Transverse colon (tissue), 4 donors: ENCODE measurements around the gene GTF2H3. TPM values are rescaled to one million over a fixed set of nuclear protein-coding genes. Genes with fewer than 3 reads are reported as not detected.

ENCODE experiments used
- DNase-seq: peaks from one replicate; pipeline ENCODE4 v3.0.0-alpha.2; 2019
- H3K27ac ChIP-seq, 4 donors: fragments of 200-600 bp; sonication (generic); 2 replicates each; pipeline ENCODE4 v1.5.1; 2016 to 2018; ENCODE audit warnings: inconsistent platforms in 4 of 4
- H3K27me3 ChIP-seq: fragments of 200-600 bp; sonication (generic); 2 replicates; pipeline ENCODE4 v1.5.1; 2017; ENCODE audit warnings: inconsistent platforms
- H3K36me3 ChIP-seq, 4 donors: fragments of 200-600 bp; sonication (generic); 2 replicates each; pipeline ENCODE4 v1.5.1; 2017 to 2019; ENCODE audit warnings: inconsistent platforms in 4 of 4
- H3K4me1 ChIP-seq, 4 donors: fragments of 200-600 bp; sonication (generic); 2 replicates each; pipeline ENCODE4 v1.5.1; 2017 to 2020; ENCODE audit warnings: inconsistent platforms in 4 of 4
- H3K4me3 ChIP-seq, 4 donors: fragments of 200-600 bp; sonication (generic); 1 replicate in 1 of 4; 2 replicates in 3 of 4; pipeline versions ENCODE4 v1.5.1 to v1.6.1; 2017 to 2019; ENCODE audit warnings: inconsistent platforms in 4 of 4
- H3K9me3 ChIP-seq, 2 donors: fragments of 200-600 bp; sonication (generic); 2 replicates each; pipeline ENCODE4 v1.5.1; 2017 to 2019; ENCODE audit warnings: inconsistent platforms in 2 of 2
- EP300 ChIP-seq: sonication (generic); formaldehyde crosslinking; IDR thresholded peaks from one replicate; pipeline ENCODE4 v1.6.1; 2017; ENCODE audit warnings: antibody characterized with exemption, low read depth
- POLR2A ChIP-seq: fragments of 450-650 bp; IDR thresholded peaks from one replicate; pipeline ENCODE4 v1.6.1; 2016; ENCODE audit warnings: antibody characterized with exemption, mild to moderate bottlenecking, moderate library complexity
- POLR2AphosphoS5 ChIP-seq, 3 donors: sonication (generic); formaldehyde crosslinking; IDR thresholded peaks; one replicate each; pipeline ENCODE4 v1.6.1; 2016; ENCODE audit warnings: antibody characterized with exemption in 3 of 3
- WGBS, 2 donors: methylation state at CpG; one replicate each; pipeline ENCODE4 v1.1.5; 2018; ENCODE audit warnings: low coverage in 1 of 2; 5-methylcytosine and 5-hydroxymethylcytosine counted together
- in situ Hi-C, 4 donors: fragments of 200-750 bp; cut with MboI; loops; one replicate each; pipeline versions ENCODE4 v1.15.0 to v1.15.1; 2017; ENCODE audit warnings: low sequenced_read_pairs in 3 of 4, low pct_ligation_motif_present in 1 of 4, low pct_unique_long_range_greater_than_20kb in 1 of 4
- intact Hi-C: fragments of 100-400 bp; cut with DNase I; formaldehyde crosslinking; loops from one replicate; pipeline ENCODE4 v1.15.1; 2023; ENCODE audit warnings: low total_unique reads
- total RNA-seq, 4 donors: library from RNA; depleted of rRNA; stranded (reverse); fragments of >200 nt; gene quantifications; one replicate each; pipeline ENCODE4 v1.1.0, GENCODE V29; 2016
- TF ChIP-seq, protein P1 (sequence below), 5 experiments: fragments of 200-600 bp in 3 of 5; fragments of 450-650 bp in 2 of 5; sonication (generic) in 3 of 5; IDR thresholded peaks; 1 replicate in 2 of 5; 2 replicates in 3 of 5; pipeline ENCODE4 v1.5.1; 2016 to 2017; ENCODE audit warnings: antibody characterized with exemption in 5 of 5, inconsistent platforms in 3 of 5, mild to moderate bottlenecking in 2 of 5, moderate library complexity in 1 of 5

The GTF2H3 gene
- 10 to 100 TPM in 3 of 4 donors, 1 to 10 TPM in 1; 2.6 to 14.3 (median 11.6) TPM for total RNA-seq

DNA sequence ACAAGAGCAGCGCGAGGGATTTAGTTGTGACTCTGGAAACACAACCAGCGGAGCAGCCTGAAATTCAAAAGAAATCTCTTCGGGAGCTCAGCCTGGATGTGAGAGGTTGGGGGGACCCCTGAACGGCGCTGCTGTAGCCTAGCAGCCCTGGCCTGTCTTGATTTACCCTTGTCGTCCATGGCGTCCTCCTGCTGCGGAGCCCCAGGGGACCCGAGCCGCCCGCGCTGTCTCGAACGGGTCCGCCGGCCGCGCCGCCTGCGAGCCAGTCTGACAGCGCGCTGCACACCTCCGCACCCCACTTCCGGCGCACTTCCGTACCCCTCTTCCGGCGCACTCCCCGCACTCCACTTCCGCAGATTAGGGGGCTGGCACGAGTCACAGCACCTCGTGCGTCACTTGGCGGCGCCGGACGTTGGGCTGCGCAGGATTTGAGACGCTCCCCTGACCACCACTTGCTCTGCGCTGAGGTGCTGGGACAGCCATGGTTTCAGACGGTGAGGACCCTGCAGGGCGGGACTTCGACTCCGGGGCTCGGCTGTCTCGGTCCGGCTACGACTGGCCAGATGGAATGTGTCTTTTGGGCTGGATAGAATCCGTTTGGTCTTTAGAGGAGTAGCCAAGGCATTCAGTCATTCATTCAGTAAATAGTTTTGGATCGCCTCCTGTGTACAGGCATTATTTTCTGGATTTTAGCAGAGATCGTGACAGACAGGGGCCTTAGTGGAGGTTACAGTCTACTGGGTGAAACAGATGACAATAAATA, at the start of gene GTF2H3, which contains the start of gene EIF2B1:
GTF2H3 (plus strand) TSS at position 451 of the 763 bp plus-strand sequence; CDS start at position 482, 31 bp downstream.
EIF2B1 (minus strand) TSS at position 308 of the 763 bp plus-strand sequence; CDS start at position 179, 129 bp downstream.
- peak within 1 kb of the TSS; percentile 76 to 88 (median 83) for H3K27ac ChIP-seq
- peaks cover 0 to 28% (median 6%) of the 10 kb centered on the region in 4 donors for H3K36me3 ChIP-seq
- in situ Hi-C loops = no loop called here
- no peaks in the 10 kb centered on the region for H3K27me3 ChIP-seq
- H3K9me3 ChIP-seq = no peaks in the 10 kb centered on the region
- TF ChIP-seq EP300 (no peak), POLR2AphosphoS5 (IDR thresholded peaks at IDR 0.05) (peak; percentile 92 to 93 (median 93)), POLR2A (peak; percentile 82)
- TF ChIP-seq, protein P1, sequence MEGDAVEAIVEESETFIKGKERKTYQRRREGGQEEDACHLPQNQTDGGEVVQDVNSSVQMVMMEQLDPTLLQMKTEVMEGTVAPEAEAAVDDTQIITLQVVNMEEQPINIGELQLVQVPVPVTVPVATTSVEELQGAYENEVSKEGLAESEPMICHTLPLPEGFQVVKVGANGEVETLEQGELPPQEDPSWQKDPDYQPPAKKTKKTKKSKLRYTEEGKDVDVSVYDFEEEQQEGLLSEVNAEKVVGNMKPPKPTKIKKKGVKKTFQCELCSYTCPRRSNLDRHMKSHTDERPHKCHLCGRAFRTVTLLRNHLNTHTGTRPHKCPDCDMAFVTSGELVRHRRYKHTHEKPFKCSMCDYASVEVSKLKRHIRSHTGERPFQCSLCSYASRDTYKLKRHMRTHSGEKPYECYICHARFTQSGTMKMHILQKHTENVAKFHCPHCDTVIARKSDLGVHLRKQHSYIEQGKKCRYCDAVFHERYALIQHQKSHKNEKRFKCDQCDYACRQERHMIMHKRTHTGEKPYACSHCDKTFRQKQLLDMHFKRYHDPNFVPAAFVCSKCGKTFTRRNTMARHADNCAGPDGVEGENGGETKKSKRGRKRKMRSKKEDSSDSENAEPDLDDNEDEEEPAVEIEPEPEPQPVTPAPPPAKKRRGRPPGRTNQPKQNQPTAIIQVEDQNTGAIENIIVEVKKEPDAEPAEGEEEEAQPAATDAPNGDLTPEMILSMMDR (IDR thresholded peaks at IDR 0.05) = no peak
- peak within 1 kb of the TSS; percentile 65 to 73 (median 70) for H3K4me3 ChIP-seq
- intact Hi-C loops = no loop called here
- H3K4me1 ChIP-seq = peaks cover 8 to 17% (median 12%) of the 10 kb centered on the region in 4 donors
- 0 to 6% methylated on average over 3 to 41 of the region's 52 CpGs for WGBS, 2 donors
- peak; percentile 97 for DNase-seq

DNA sequence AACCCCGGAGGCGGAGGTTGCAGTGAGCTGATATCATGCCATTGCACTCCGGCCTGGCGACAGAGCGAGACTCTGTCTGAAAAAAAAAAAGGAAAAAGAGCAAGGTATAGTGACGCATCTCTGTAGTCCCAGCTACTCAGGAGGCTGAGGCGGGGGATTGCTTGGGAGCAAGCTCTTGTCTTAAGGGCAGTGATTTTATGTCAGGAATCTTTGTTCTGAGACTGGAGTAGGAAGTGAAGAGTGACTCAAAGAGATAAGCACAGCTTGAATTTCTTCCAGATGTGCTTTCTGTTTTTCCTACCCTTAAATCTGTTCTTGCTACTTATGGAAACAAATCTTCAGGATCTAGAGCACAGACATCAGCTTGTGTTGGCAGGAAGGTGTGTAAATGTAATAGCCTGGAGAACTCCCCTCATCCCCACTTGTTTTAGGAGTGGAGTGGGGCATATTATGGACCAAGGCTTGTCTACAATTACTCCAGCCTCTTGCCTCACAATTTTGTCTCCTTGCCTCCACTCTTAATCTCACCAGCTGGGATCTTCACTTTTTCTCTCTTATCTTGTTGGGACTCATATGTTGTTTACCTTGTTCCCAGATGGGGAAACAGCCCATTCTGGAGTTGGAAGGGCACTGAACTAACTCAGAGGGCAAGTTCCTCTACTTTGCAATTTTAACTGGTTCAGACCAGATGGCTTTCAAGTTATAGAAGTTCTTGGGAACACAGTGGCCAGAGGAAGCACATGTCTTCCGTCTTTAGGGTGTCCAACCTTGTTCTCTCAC, 41.7 kb upstream of the GTF2H3 start:
- peaks cover 0 to 72% (median 35%) of the 10 kb centered on the region in 4 donors for H3K36me3 ChIP-seq
- WGBS, 2 donors = 0 to 79% methylated on average over 1 to 8 of the region's 8 CpGs
- H3K27me3 ChIP-seq = no peaks in the 10 kb centered on the region
- H3K4me3 ChIP-seq = no peak overlapping the region
- no peak overlapping the region for H3K27ac ChIP-seq
- in situ Hi-C loops (no loop called here), intact Hi-C loops (no loop called here)
- DNase-seq = no peak
- H3K4me1 ChIP-seq = peaks cover 6 to 34% (median 18%) of the 10 kb centered on the region in 4 donors
- H3K9me3 ChIP-seq = no peaks in the 10 kb centered on the region
- no peak for TF ChIP-seq POLR2A
- no peak for TF ChIP-seq EP300
- TF ChIP-seq, protein P1 (IDR thresholded peaks at IDR 0.05) = no peak
- TF ChIP-seq POLR2AphosphoS5 (IDR thresholded peaks at IDR 0.05) = no peak

DNA sequence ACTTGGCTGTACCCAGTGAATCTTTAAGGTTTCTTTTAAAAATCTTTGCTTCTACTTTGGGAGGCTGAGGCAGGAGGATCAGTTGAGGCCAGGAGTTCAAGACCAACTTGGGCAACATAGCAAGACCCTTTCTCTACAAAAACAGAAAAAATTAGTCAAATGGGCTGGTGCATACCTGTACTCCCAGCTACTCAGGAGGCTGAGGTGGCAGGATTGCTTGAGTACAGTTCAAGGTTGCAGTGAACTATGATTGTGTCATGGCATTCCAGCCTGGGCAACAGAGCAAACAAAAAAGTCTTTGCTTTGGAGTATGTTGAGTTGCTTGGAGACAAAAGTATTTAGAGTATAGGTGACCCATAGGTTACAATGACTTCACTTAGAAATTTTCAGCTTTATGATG, 37.9 kb upstream of the GTF2H3 start:
- intact Hi-C loops (no loop called here), in situ Hi-C loops (no loop called here)
- no peaks in the 10 kb centered on the region for H3K9me3 ChIP-seq
- peaks cover 0 to 9% (median under 1%) of the 10 kb centered on the region in 4 donors for H3K4me1 ChIP-seq
- no peak overlapping the region for H3K27ac ChIP-seq
- no peak for DNase-seq
- TF ChIP-seq, protein P1 (IDR thresholded peaks at IDR 0.05) = no peak
- TF ChIP-seq POLR2A = no peak
- no peak for TF ChIP-seq POLR2AphosphoS5 (IDR thresholded peaks at IDR 0.05)
- no peak for TF ChIP-seq EP300
- H3K36me3 ChIP-seq = peaks cover 0 to 50% (median 19%) of the 10 kb centered on the region in 4 donors
- no peaks in the 10 kb centered on the region for H3K27me3 ChIP-seq
- H3K4me3 ChIP-seq = no peak overlapping the region

DNA sequence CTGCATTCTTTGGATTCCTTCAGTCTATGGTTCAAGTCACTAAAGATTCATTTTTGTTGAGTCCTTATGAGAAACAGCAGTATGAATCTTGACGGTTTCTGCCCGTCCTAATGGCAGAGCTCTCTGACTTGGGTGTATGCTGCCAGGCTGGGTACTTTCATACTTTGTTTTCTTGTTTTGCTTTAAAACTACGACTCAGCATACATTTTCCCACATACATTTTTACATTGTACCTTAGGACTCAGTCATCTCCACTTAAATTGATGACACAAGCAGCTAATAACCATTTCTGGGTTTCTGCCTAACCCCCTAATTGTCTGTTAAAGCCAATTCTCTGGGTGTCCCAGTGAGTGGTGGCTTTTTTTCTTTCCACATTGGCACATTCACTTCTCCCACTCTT, 36.5 kb upstream of the GTF2H3 start:
- H3K27ac ChIP-seq = no peak overlapping the region
- H3K4me3 ChIP-seq = no peak overlapping the region
- no peaks in the 10 kb centered on the region for H3K27me3 ChIP-seq
- H3K9me3 ChIP-seq = no peaks in the 10 kb centered on the region
- intact Hi-C loops (no loop called here), in situ Hi-C loops (no loop called here)
- 79 to 90% methylated on average over 3 of the region's 3 CpGs for WGBS, 2 donors
- H3K36me3 ChIP-seq = peaks cover 0 to 37% (median 12%) of the 10 kb centered on the region in 4 donors
- no peak for DNase-seq
- TF ChIP-seq, protein P1 (IDR thresholded peaks at IDR 0.05) = no peak
- TF ChIP-seq EP300 (no peak), POLR2A (no peak), POLR2AphosphoS5 (IDR thresholded peaks at IDR 0.05) (no peak)
- H3K4me1 ChIP-seq = peaks cover 0 to 9% (median 6%) of the 10 kb centered on the region in 4 donors
